Measurements from ENCODE around the gene NRSN2.

GRCh38 chr20:396619-397431, 49.9 kb downstream of the NRSN2 start:
- TF ChIP-seq CTCF (IDR thresholded peaks at IDR 0.05) (no peak), EZH2 (IDR thresholded peaks at IDR 0.05; ENCODE audit: borderline replicate concordance, insufficient read depth, low read depth, low read length, poor library complexity, severe bottlenecking) (no peak)
